Neuronal stem cell (in vitro differentiated cells): ENCODE results near the gene GPR142. TPM values are rescaled to one million over a fixed set of nuclear protein-coding genes. Genes with fewer than 3 reads are reported as not detected.
A peak's percentile ranks its signal among the peaks of the same experiment; 100 is the strongest.

Experiments used
- DNase-seq: peaks from one replicate; pipeline ENCODE4 v3.0.0-alpha.2; 2013; ENCODE audit warnings: low spot score
- H2AFZ ChIP-seq: one replicate; pipeline ENCODE4 v1.6.1; 2013; ENCODE audit warnings: mild to moderate bottlenecking, low read length, inconsistent platforms
- H2AK5ac ChIP-seq: 2 replicates; pipeline ENCODE4 v1.6.1; 2013; ENCODE audit warnings: low read depth, mild to moderate bottlenecking, inconsistent platforms, low read length, moderate library complexity, mixed read lengths
- H2BK120ac ChIP-seq: 2 replicates; pipeline ENCODE4 v1.6.1; 2013; ENCODE audit warnings: low read depth, mild to moderate bottlenecking, inconsistent platforms, low read length, moderate library complexity, mixed read lengths
- H2BK12ac ChIP-seq: one replicate; pipeline ENCODE4 v1.6.1; 2013; ENCODE audit warnings: low read length, inconsistent platforms
- H2BK15ac ChIP-seq: 2 replicates; pipeline ENCODE4 v1.6.1; 2013; ENCODE audit warnings: mild to moderate bottlenecking, low read length, inconsistent platforms, mixed read lengths
- H2BK5ac ChIP-seq: one replicate; pipeline ENCODE4 v1.6.1; 2013; ENCODE audit warnings: inconsistent platforms, mild to moderate bottlenecking, low read length, moderate library complexity
- H3K14ac ChIP-seq: one replicate; pipeline ENCODE4 v1.6.1; 2013; ENCODE audit warnings: low read length, inconsistent platforms
- H3K18ac ChIP-seq: 2 replicates; pipeline ENCODE4 v1.6.1; 2013; ENCODE audit warnings: low read length, inconsistent platforms
- H3K23ac ChIP-seq: 2 replicates; pipeline ENCODE4 v1.6.1; 2013; ENCODE audit warnings: low read depth, mild to moderate bottlenecking, mixed read lengths, low read length, inconsistent platforms; ENCODE audit not compliant: poor library complexity
- H3K27ac ChIP-seq: replicated peaks from 3 replicates; pipeline ENCODE4 v1.5.1; 2013; ENCODE audit warnings: low read length, inconsistent platforms
- H3K27me3 ChIP-seq, 3 experiments: 2 replicates each; pipeline ENCODE4 v1.6.1; 2013; ENCODE audit warnings: low read length in 3 of 3, mild to moderate bottlenecking in 2 of 3, inconsistent platforms in 1 of 3, low read depth in 1 of 3, mixed read lengths in 1 of 3, moderate library complexity in 1 of 3; ENCODE audit not compliant: control insufficient read depth in 3 of 3, insufficient read depth in 3 of 3
- H3K36me3 ChIP-seq, 2 donors: replicated peaks in 1 of 2; 2 replicates each; pipeline ENCODE4 v1.6.1; 2013; ENCODE audit warnings: low read length in 2 of 2; ENCODE audit not compliant: control insufficient read depth in 2 of 2, insufficient read depth in 2 of 2
- H3K4ac ChIP-seq: 2 replicates; pipeline ENCODE4 v1.6.1; 2013; ENCODE audit warnings: inconsistent platforms, mild to moderate bottlenecking, low read length, moderate library complexity
- H3K4me1 ChIP-seq, 2 donors: 1 replicate in 1 of 2; 2 replicates in 1 of 2; pipeline ENCODE4 v1.6.1; 2013; ENCODE audit warnings: low read length in 2 of 2, low read depth in 1 of 2; ENCODE audit not compliant: control insufficient read depth in 2 of 2, insufficient read depth in 1 of 2
- H3K4me2 ChIP-seq: one replicate; pipeline ENCODE4 v1.6.1; 2013; ENCODE audit warnings: mild to moderate bottlenecking, low read length, inconsistent platforms; ENCODE audit not compliant: insufficient read depth, poor library complexity, severe bottlenecking
- H3K4me3 ChIP-seq, 2 donors: 2 replicates each; pipeline ENCODE4 v1.5.1; 2013; ENCODE audit warnings: low read length in 2 of 2, mild to moderate bottlenecking in 2 of 2, inconsistent platforms in 1 of 2, moderate library complexity in 1 of 2
- H3K79me1 ChIP-seq: one replicate; pipeline ENCODE4 v1.6.1; 2013; ENCODE audit warnings: low read depth, mild to moderate bottlenecking, inconsistent platforms, low read length, moderate library complexity
- H3K9ac ChIP-seq: one replicate; pipeline ENCODE4 v1.6.1; 2013; ENCODE audit warnings: mild to moderate bottlenecking, low read depth, low read length, inconsistent platforms; ENCODE audit not compliant: poor library complexity
- H3K9me3 ChIP-seq, 2 donors: replicated peaks in 1 of 2; 2 replicates each; pipeline versions ENCODE3 to v1.6.1; 2013; ENCODE audit warnings: low read length in 2 of 2, mild to moderate bottlenecking in 2 of 2, inconsistent platforms in 1 of 2, low read depth in 1 of 2, mixed read lengths in 1 of 2, moderate library complexity in 1 of 2; ENCODE audit not compliant: control insufficient read depth in 2 of 2, insufficient read depth in 1 of 2
- H4K8ac ChIP-seq: one replicate; pipeline ENCODE4 v1.6.1; 2013; ENCODE audit warnings: low read depth, mild to moderate bottlenecking, inconsistent platforms, low read length, moderate library complexity
- H4K91ac ChIP-seq: one replicate; pipeline ENCODE4 v1.6.1; 2013; ENCODE audit warnings: low read length, low read depth, mild to moderate bottlenecking, inconsistent platforms; ENCODE audit not compliant: poor library complexity
- WGBS, 2 donors: extraction: QIAGEN DNeasy Blood & Tissue Kit; methylation state at CpG; one replicate each; pipeline ENCODE4 v1.1.7; 2013; ENCODE audit warnings: missing lambda C conversion rate in 2 of 2, mixed read lengths in 1 of 2; ENCODE audit not compliant: insufficient read length in 2 of 2, insufficient replicate concordance in 1 of 2; ENCODE audit errors: extremely low coverage in 2 of 2; 5-methylcytosine and 5-hydroxymethylcytosine counted together
- polyA plus RNA-seq, 2 experiments: library from polyadenylated mRNA; stranded (reverse); fragments of 200-250 nt; gene quantifications; one replicate each; pipeline ENCODE4 v1.2.3, GENCODE V29; 2013

The GPR142 gene
- 0.22 TPM for polyA plus RNA-seq (2013, experiment 1 of 2)
- polyA plus RNA-seq (2013, experiment 2 of 2) = 0.24 TPM

- H2BK120ac ChIP-seq = peak within 1 kb of the TSS; percentile 39
- H3K9me3 ChIP-seq = peaks cover 0 to 2% of the 10 kb centered on the region in 2 donors
- H3K18ac ChIP-seq = peak within 1 kb of the TSS; percentile 76
- peaks cover 0 to 5% (median 0%) of the 10 kb centered on the region in 3 experiments for H3K27me3 ChIP-seq
- no peak within 1 kb of the TSS for H3K4me2 ChIP-seq
- H3K4ac ChIP-seq = no peak within 1 kb of the TSS
- no peak within 1 kb of the TSS for H3K9ac ChIP-seq
- peak within 1 kb of the TSS; percentile 59 for H2BK5ac ChIP-seq
- peak within 1 kb of the TSS; percentile 43 for H2AFZ ChIP-seq
- peak within 1 kb of the TSS; percentile 20 for H3K23ac ChIP-seq
- H2AK5ac ChIP-seq = peak within 1 kb of the TSS; percentile 98
- no peak within 1 kb of the TSS for H4K8ac ChIP-seq
- no peaks in the 10 kb centered on the region for H3K36me3 ChIP-seq
- peak within 1 kb of the TSS; percentile 82 for H2BK15ac ChIP-seq
- no peaks in the 10 kb centered on the region for H3K79me1 ChIP-seq
- H3K4me3 ChIP-seq = no peak within 1 kb of the TSS
- no peak within 1 kb of the TSS for H3K14ac ChIP-seq
- peak within 1 kb of the TSS; percentile 65 for H4K91ac ChIP-seq
- WGBS, 2 donors = no CpG with 5 or more reads among the region's 5 CpGs
- DNase-seq = no peak
- peak within 1 kb of the TSS; percentile 77 for H2BK12ac ChIP-seq
- no peak within 1 kb of the TSS for H3K27ac ChIP-seq
- H3K4me1 ChIP-seq = peaks cover 16 to 28% of the 10 kb centered on the region in 2 donors
Measured at GRCh38 chr17:74367206-74367605, at the start of gene GPR142. Gene GPR142 (plus strand): TSS chr17:74367506. CDS start chr17:74369541, 2,035 bp downstream.

DNA sequence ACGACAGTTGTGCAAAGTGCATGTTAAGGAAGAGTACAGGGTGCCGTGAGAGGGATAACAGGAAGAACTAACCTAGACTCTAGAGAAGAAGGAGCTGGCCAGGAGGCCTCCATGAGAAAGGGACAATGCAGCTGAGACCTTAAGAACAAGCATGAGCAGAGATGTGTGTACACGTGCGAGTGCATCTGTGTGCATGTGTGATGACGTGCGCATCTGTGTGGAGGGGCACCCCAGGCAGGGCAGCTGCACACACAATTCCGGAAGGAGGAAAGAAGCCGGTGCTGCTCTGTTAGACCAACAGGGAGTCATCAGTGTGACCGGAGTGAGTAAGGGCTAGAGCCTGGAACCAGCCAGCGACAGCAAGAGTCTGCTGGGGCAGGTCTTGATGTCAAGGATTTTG lies 48.9 kb upstream of the GPR142 start:
- H2BK5ac ChIP-seq = no peak overlapping the region
- H2BK15ac ChIP-seq = peak overlapping the region; percentile 43
- no peak overlapping the region for H4K8ac ChIP-seq
- H3K4me3 ChIP-seq = no peak overlapping the region
- no peak overlapping the region for H4K91ac ChIP-seq
- peak overlapping the region; percentile 3 for H3K9ac ChIP-seq
- no peak overlapping the region for H2BK12ac ChIP-seq
- no peak overlapping the region for H2AFZ ChIP-seq
- no peaks in the 10 kb centered on the region for H3K9me3 ChIP-seq
- H3K79me1 ChIP-seq = no peaks in the 10 kb centered on the region
- no peak for DNase-seq
- H3K23ac ChIP-seq = no peak overlapping the region
- H3K4me2 ChIP-seq = no peak overlapping the region
- no peak overlapping the region for H3K18ac ChIP-seq
- no peak overlapping the region for H2AK5ac ChIP-seq
- no peak overlapping the region for H3K14ac ChIP-seq
- no peaks in the 10 kb centered on the region for H3K36me3 ChIP-seq
- H3K27ac ChIP-seq = no peak overlapping the region
- no peak overlapping the region for H2BK120ac ChIP-seq
- peaks cover 0 to 52% (median 2%) of the 10 kb centered on the region in 3 experiments for H3K27me3 ChIP-seq
- H3K4me1 ChIP-seq = peaks cover 0 to 3% of the 10 kb centered on the region in 2 donors
- no peak overlapping the region for H3K4ac ChIP-seq
- WGBS, 2 donors = no CpG with 5 or more reads among the region's 10 CpGs

DNA sequence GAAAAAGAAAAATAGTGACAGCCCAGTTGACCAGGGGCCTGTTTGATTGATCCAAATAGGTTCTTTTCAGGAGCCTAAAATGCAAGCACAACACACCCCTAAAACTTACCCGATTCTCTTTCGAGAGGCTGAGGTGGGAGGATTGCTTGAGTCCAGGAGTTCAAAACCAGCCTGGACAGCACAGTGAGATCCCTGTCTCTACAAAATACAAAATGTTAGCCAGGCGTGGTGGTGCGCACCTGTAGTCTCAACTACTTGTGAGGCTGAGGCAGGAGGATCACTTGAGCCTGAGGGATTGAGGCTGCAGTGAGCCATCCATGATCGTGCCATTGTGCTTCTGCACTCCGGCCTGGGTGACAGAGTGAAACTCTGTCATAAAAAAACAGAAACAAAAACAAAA lies 42.8 kb upstream of the GPR142 start:
- peaks cover 10 to 12% of the 10 kb centered on the region in 2 donors for H3K4me1 ChIP-seq
- no peak overlapping the region for H2BK5ac ChIP-seq
- no peak overlapping the region for H3K27ac ChIP-seq
- H2AFZ ChIP-seq = no peak overlapping the region
- no peak overlapping the region for H4K91ac ChIP-seq
- H3K27me3 ChIP-seq = peaks cover 6 to 71% (median 19%) of the 10 kb centered on the region in 3 experiments
- H3K18ac ChIP-seq = no peak overlapping the region
- WGBS, 2 donors = no CpG with 5 or more reads among the region's 6 CpGs
- no peaks in the 10 kb centered on the region for H3K9me3 ChIP-seq
- DNase-seq = no peak
- no peak overlapping the region for H2AK5ac ChIP-seq
- no peak overlapping the region for H3K9ac ChIP-seq
- H4K8ac ChIP-seq = no peak overlapping the region
- no peaks in the 10 kb centered on the region for H3K36me3 ChIP-seq
- no peak overlapping the region for H2BK12ac ChIP-seq
- no peak overlapping the region for H2BK15ac ChIP-seq
- no peak overlapping the region for H3K23ac ChIP-seq
- H2BK120ac ChIP-seq = no peak overlapping the region
- no peak overlapping the region for H3K14ac ChIP-seq
- no peak overlapping the region for H3K4me3 ChIP-seq
- no peak overlapping the region for H3K4me2 ChIP-seq
- no peak overlapping the region for H3K4ac ChIP-seq
- H3K79me1 ChIP-seq = no peaks in the 10 kb centered on the region

- H3K27me3 ChIP-seq = peaks cover 6 to 78% (median 19%) of the 10 kb centered on the region in 3 experiments
- no peak for DNase-seq
- no CpG with 5 or more reads among the region's 11 CpGs for WGBS, 2 donors
Measured at GRCh38 chr17:74325376-74325742, 41.9 kb upstream of the GPR142 start.

More at GRCh38 chr17:74325376-74325742, 41.9 kb upstream of the GPR142 start:
- Histone ChIP-seq H3K4me1 (peaks cover 10 to 12% of the 10 kb centered on the region in 2 donors), H2BK15ac (peak overlapping the region; percentile 84), H3K4me2 (peak overlapping the region; percentile 93), H2AK5ac (peak overlapping the region; percentile 97), H2BK5ac (peak overlapping the region; percentile 11), H3K18ac (peak overlapping the region; percentile 96), H3K79me1 (no peaks in the 10 kb centered on the region), H3K14ac (peak overlapping the region; percentile 86), H3K27ac (no peak overlapping the region), H3K36me3 (no peaks in the 10 kb centered on the region), H2BK12ac (peak overlapping the region; percentile 96), H3K4me3 (peak overlapping the region in 1 of 2 donors; percentile 73), H3K4ac (peak overlapping the region; percentile 79), H2BK120ac (peak overlapping the region; percentile 85), H3K9me3 (no peaks in the 10 kb centered on the region), H4K91ac (peak overlapping the region; percentile 48), H3K23ac (peak overlapping the region; percentile 95), H3K9ac (peak overlapping the region; percentile 88), H2AFZ (peak overlapping the region; percentile 74), H4K8ac (peak overlapping the region; percentile 32)
